ENCODE results near the gene BIRC5.
A peak's percentile ranks its signal among the peaks of the same experiment; 100 is the strongest.
"Not testable (repeated sequence)": the region's sequence is repeated elsewhere in the genome, so short reads cannot be mapped to it uniquely, and the experiment has no call there.

BIRC5 gene

DNA sequence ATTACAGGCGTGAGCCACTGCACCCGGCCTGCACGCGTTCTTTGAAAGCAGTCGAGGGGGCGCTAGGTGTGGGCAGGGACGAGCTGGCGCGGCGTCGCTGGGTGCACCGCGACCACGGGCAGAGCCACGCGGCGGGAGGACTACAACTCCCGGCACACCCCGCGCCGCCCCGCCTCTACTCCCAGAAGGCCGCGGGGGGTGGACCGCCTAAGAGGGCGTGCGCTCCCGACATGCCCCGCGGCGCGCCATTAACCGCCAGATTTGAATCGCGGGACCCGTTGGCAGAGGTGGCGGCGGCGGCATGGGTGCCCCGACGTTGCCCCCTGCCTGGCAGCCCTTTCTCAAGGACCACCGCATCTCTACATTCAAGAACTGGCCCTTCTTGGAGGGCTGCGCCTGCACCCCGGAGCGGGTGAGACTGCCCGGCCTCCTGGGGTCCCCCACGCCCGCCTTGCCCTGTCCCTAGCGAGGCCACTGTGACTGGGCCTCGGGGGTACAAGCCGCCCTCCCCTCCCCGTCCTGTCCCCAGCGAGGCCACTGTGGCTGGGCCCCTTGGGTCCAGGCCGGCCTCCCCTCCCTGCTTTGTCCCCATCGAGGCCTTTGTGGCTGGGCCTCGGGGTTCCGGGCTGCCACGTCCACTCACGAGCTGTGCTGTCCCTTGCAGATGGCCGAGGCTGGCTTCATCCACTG is at the start of gene BIRC5:
TSS of gene BIRC5 (plus strand) at position 238 of the 690 bp plus-strand sequence. CDS start at position 302, 64 bp downstream.
- no peaks in the 10 kb centered on the region for H3K9me3 ChIP-seq (ENCODE audit: control insufficient read depth in 2 of 2, low read length in 2 of 2)
- H3K36me3 ChIP-seq (ENCODE audit: control insufficient read depth in 2 of 2, insufficient read depth in 2 of 2, low read length in 2 of 2) = no peaks in the 10 kb centered on the region
- peak within 1 kb of the TSS; percentile 65 to 68 for H3K4me3 ChIP-seq (ENCODE audit: low read length in 2 of 2)
- H3K27ac ChIP-seq (ENCODE audit: low read depth in 2 of 2, low read length in 2 of 2) = no peak within 1 kb of the TSS
- peak within 1 kb of the TSS; percentile 41 to 68 for H3K9ac ChIP-seq (ENCODE audit: low read depth in 1 of 2, low read length in 2 of 2)
- H3K27me3 ChIP-seq (ENCODE audit: control insufficient read depth in 2 of 2, insufficient read depth in 2 of 2, low read length in 2 of 2) = no peaks in the 10 kb centered on the region
- peaks cover 7% of the 10 kb centered on the region in 2 donors for H3K4me1 ChIP-seq (ENCODE audit: control insufficient read depth in 2 of 2, insufficient read depth in 2 of 2, low read length in 2 of 2)

GRCh38 chr17:78164748-78165607 is 49.1 kb upstream of the BIRC5 start:
- Histone ChIP-seq H3K4me3 (ENCODE audit: low read length in 2 of 2) (no peak overlapping the region), H3K36me3 (ENCODE audit: control insufficient read depth in 2 of 2, insufficient read depth in 2 of 2, low read length in 2 of 2) (no peaks in the 10 kb centered on the region), H3K4me1 (ENCODE audit: control insufficient read depth in 2 of 2, insufficient read depth in 2 of 2, low read length in 2 of 2) (peaks cover 11 to 19% of the 10 kb centered on the region in 2 donors), H3K27ac (ENCODE audit: low read depth in 2 of 2, low read length in 2 of 2) (no peak overlapping the region), H3K27me3 (ENCODE audit: control insufficient read depth in 2 of 2, insufficient read depth in 2 of 2, low read length in 2 of 2) (no peaks in the 10 kb centered on the region), H3K9ac (ENCODE audit: low read depth in 1 of 2, low read length in 2 of 2) (no peak overlapping the region), H3K9me3 (ENCODE audit: control insufficient read depth in 2 of 2, low read length in 2 of 2) (no peaks in the 10 kb centered on the region)

- Histone ChIP-seq H3K9ac (ENCODE audit: low read depth in 1 of 2, low read length in 2 of 2) (no peak overlapping the region), H3K36me3 (ENCODE audit: control insufficient read depth in 2 of 2, insufficient read depth in 2 of 2, low read length in 2 of 2) (peaks cover 2 to 5% of the 10 kb centered on the region in 2 donors), H3K27ac (ENCODE audit: low read depth in 2 of 2, low read length in 2 of 2) (peak overlapping the region in 1 of 2 donors; percentile 19), H3K4me1 (ENCODE audit: control insufficient read depth in 2 of 2, insufficient read depth in 2 of 2, low read length in 2 of 2) (peaks cover 18 to 31% of the 10 kb centered on the region in 2 donors), H3K4me3 (ENCODE audit: low read length in 2 of 2) (no peak overlapping the region), H3K27me3 (ENCODE audit: control insufficient read depth in 2 of 2, insufficient read depth in 2 of 2, low read length in 2 of 2) (no peaks in the 10 kb centered on the region), H3K9me3 (ENCODE audit: control insufficient read depth in 2 of 2, low read length in 2 of 2) (no peaks in the 10 kb centered on the region)
Measured at GRCh38 chr17:78166416-78166815, 47.6 kb upstream of the BIRC5 start.

GRCh38 chr17:78168242-78168902 is 45.7 kb upstream of the BIRC5 start, which contains the start of gene SYNGR2:
SYNGR2 (plus strand) TSS chr17:78168581; CDS start chr17:78168617, 36 bp downstream.
- Histone ChIP-seq H3K9ac (ENCODE audit: low read depth in 1 of 2, low read length in 2 of 2) (peak within 1 kb of the TSS; percentile 68 to 91), H3K9me3 (ENCODE audit: control insufficient read depth in 2 of 2, low read length in 2 of 2) (no peaks in the 10 kb centered on the region), H3K4me1 (ENCODE audit: control insufficient read depth in 2 of 2, insufficient read depth in 2 of 2, low read length in 2 of 2) (peaks cover 38 to 51% of the 10 kb centered on the region in 2 donors)

DNA sequence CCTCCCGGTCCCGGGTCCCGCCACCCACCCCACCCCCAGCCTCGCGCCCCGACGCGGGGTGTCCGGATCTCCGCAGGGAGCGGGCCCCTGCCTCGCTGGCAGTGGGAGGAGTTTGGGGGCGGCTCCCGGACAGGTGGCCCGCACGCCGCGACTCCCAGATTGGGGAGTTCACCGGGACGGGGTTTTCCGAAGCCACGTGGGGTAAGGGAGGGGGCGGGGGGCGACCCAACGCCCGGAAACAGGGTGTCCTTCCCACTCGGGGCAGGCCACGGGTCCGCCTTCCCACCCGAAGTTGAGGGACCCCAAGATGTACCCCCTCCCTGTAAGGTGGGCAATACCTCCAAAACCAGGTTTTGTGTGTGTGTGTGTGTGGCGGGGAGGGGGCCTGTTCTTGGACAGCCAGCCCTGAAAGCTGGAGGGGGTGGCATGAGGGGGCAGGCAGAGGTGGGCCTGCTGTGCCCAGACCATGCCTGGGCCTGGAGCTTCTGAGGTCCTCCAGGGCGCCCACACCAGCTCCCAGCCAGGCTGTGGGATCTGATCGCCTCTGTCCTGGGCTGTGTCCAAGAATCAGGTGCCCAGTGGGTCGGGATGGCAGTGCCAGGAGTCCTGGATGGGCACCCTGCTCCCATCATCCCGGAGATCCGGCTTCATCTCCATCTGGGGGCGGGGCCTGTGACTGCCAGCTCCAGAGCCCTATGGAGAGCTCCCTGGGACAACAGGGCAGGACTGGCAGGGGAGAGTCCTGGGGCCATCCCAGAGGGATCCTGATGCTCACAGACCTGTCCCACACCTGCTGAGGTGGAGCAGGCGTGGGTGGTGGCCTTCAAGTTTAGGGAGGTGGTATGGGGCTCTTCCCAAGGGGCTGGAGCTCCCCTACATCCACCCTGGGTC is 44.9 kb upstream of the BIRC5 start:
- Histone ChIP-seq H3K36me3 (ENCODE audit: control insufficient read depth in 2 of 2, insufficient read depth in 2 of 2, low read length in 2 of 2) (peaks cover 12 to 14% of the 10 kb centered on the region in 2 donors), H3K9me3 (ENCODE audit: control insufficient read depth in 2 of 2, low read length in 2 of 2) (no peaks in the 10 kb centered on the region), H3K4me3 (ENCODE audit: low read length in 2 of 2) (peak overlapping the region; percentile 63 to 71), H3K27me3 (ENCODE audit: control insufficient read depth in 2 of 2, insufficient read depth in 2 of 2, low read length in 2 of 2) (no peaks in the 10 kb centered on the region), H3K9ac (ENCODE audit: low read depth in 1 of 2, low read length in 2 of 2) (peak overlapping the region; percentile 68 to 91), H3K27ac (ENCODE audit: low read depth in 2 of 2, low read length in 2 of 2) (peak overlapping the region; percentile 78 to 88), H3K4me1 (ENCODE audit: control insufficient read depth in 2 of 2, insufficient read depth in 2 of 2, low read length in 2 of 2) (peaks cover 46 to 59% of the 10 kb centered on the region in 2 donors)

More at GRCh38 chr17:78168242-78168902, 45.7 kb upstream of the BIRC5 start, which contains the start of gene SYNGR2:
- peak within 1 kb of the TSS; percentile 63 to 71 for H3K4me3 ChIP-seq (ENCODE audit: low read length in 2 of 2)
- peak within 1 kb of the TSS; percentile 78 to 88 for H3K27ac ChIP-seq (ENCODE audit: low read depth in 2 of 2, low read length in 2 of 2)
- no peaks in the 10 kb centered on the region for H3K27me3 ChIP-seq (ENCODE audit: control insufficient read depth in 2 of 2, insufficient read depth in 2 of 2, low read length in 2 of 2)
- peaks cover 11 to 13% of the 10 kb centered on the region in 2 donors for H3K36me3 ChIP-seq (ENCODE audit: control insufficient read depth in 2 of 2, insufficient read depth in 2 of 2, low read length in 2 of 2)

DNA sequence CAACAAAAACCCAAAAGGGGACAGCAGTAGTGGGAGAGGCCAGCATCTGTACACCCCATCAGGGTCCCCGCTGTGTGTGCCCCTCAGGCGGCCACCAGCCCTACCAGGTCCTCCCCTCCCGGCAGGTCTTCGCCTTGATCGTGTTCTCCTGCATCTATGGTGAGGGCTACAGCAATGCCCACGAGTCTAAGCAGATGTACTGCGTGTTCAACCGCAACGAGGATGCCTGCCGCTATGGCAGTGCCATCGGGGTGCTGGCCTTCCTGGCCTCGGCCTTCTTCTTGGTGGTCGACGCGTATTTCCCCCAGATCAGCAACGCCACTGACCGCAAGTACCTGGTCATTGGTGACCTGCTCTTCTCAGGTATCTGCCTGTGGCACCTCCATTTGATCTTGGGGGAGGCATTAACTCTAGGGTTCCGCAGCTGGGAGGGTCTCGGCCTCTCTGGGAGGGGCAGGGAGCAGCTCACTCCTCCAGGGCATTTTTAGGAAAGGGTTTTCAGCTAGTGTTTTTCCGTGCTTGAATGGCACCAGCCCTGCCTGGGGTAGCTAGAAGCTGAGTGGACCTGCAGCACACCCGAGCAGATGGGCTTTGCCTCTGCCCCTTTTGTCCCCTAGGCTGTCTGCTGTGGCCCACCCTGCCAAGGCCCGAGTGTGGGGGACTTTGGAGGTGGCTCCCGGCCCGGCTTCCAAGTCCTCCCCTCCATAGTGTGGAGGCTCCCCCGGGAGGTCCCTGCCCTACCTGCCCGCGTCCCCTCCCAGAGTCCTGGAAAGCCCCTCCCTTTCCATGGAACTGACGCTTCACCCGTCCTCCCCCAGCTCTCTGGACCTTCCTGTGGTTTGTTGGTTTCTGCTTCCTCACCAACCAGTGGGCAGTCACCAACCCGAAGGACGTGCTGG is 43.1 kb upstream of the BIRC5 start:
- Histone ChIP-seq H3K27me3 (ENCODE audit: control insufficient read depth in 2 of 2, insufficient read depth in 2 of 2, low read length in 2 of 2) (no peaks in the 10 kb centered on the region), H3K4me1 (ENCODE audit: control insufficient read depth in 2 of 2, insufficient read depth in 2 of 2, low read length in 2 of 2) (peaks cover 64 to 76% of the 10 kb centered on the region in 2 donors), H3K27ac (ENCODE audit: low read depth in 2 of 2, low read length in 2 of 2) (peak overlapping the region; percentile 93 to 97), H3K9ac (ENCODE audit: low read depth in 1 of 2, low read length in 2 of 2) (peak overlapping the region in 1 of 2 donors; percentile 74), H3K9me3 (ENCODE audit: control insufficient read depth in 2 of 2, low read length in 2 of 2) (no peaks in the 10 kb centered on the region), H3K36me3 (ENCODE audit: control insufficient read depth in 2 of 2, insufficient read depth in 2 of 2, low read length in 2 of 2) (peaks cover 12 to 14% of the 10 kb centered on the region in 2 donors), H3K4me3 (ENCODE audit: low read length in 2 of 2) (peak overlapping the region in 1 of 2 donors; percentile 13)

DNA sequence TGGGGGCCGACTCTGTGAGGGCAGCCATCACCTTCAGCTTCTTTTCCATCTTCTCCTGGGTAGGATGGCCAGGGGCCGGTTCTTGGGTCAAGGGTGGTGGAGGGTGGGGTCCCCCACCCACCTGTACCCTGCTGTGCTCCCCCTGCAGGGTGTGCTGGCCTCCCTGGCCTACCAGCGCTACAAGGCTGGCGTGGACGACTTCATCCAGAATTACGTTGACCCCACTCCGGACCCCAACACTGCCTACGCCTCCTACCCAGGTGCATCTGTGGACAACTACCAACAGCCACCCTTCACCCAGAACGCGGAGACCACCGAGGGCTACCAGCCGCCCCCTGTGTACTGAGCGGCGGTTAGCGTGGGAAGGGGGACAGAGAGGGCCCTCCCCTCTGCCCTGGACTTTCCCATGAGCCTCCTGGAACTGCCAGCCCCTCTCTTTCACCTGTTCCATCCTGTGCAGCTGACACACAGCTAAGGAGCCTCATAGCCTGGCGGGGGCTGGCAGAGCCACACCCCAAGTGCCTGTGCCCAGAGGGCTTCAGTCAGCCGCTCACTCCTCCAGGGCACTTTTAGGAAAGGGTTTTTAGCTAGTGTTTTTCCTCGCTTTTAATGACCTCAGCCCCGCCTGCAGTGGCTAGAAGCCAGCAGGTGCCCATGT is 42.3 kb upstream of the BIRC5 start:
- Histone ChIP-seq H3K9ac (ENCODE audit: low read depth in 1 of 2, low read length in 2 of 2) (peak overlapping the region; percentile 56 to 74), H3K27ac (ENCODE audit: low read depth in 2 of 2, low read length in 2 of 2) (peak overlapping the region; percentile 93 to 97), H3K36me3 (ENCODE audit: control insufficient read depth in 2 of 2, insufficient read depth in 2 of 2, low read length in 2 of 2) (peaks cover 12 to 14% of the 10 kb centered on the region in 2 donors), H3K4me1 (ENCODE audit: control insufficient read depth in 2 of 2, insufficient read depth in 2 of 2, low read length in 2 of 2) (peaks cover 70 to 79% of the 10 kb centered on the region in 2 donors), H3K4me3 (ENCODE audit: low read length in 2 of 2) (peak overlapping the region in 1 of 2 donors; percentile 7)
- not testable (repeated sequence) for H3K9me3 ChIP-seq (ENCODE audit: control insufficient read depth in 2 of 2, low read length in 2 of 2); H3K27me3 ChIP-seq (ENCODE audit: control insufficient read depth in 2 of 2, insufficient read depth in 2 of 2, low read length in 2 of 2)

DNA sequence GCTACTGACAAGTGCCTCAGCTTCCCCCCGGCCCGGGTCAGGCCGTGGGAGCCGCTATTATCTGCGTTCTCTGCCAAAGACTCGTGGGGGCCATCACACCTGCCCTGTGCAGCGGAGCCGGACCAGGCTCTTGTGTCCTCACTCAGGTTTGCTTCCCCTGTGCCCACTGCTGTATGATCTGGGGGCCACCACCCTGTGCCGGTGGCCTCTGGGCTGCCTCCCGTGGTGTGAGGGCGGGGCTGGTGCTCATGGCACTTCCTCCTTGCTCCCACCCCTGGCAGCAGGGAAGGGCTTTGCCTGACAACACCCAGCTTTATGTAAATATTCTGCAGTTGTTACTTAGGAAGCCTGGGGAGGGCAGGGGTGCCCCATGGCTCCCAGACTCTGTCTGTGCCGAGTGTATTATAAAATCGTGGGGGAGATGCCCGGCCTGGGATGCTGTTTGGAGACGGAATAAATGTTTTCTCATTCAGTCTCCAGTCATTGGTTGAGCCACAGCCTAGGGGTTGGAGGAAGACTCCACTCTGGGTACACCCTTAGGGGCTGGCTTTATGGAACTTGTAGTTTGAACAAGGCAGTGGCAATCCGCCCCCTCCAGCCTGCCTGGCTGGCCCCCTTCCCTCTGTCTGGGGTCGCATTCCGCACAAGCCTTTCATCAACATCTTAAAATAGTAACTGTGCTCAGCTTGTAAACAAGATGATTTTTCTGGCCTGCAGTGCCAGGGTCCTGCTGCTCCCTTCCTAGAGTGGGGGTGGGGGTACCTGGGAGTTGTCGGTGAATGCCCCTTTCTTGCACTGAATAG is 41.6 kb upstream of the BIRC5 start:
- Histone ChIP-seq H3K4me3 (ENCODE audit: low read length in 2 of 2) (peak overlapping the region; percentile 31 to 37), H3K36me3 (ENCODE audit: control insufficient read depth in 2 of 2, insufficient read depth in 2 of 2, low read length in 2 of 2) (peaks cover 12 to 14% of the 10 kb centered on the region in 2 donors), H3K4me1 (ENCODE audit: control insufficient read depth in 2 of 2, insufficient read depth in 2 of 2, low read length in 2 of 2) (peaks cover 73 to 84% of the 10 kb centered on the region in 2 donors), H3K27ac (ENCODE audit: low read depth in 2 of 2, low read length in 2 of 2) (peak overlapping the region; percentile 93 to 97), H3K9ac (ENCODE audit: low read depth in 1 of 2, low read length in 2 of 2) (peak overlapping the region; percentile 56 to 74), H3K27me3 (ENCODE audit: control insufficient read depth in 2 of 2, insufficient read depth in 2 of 2, low read length in 2 of 2) (no peaks in the 10 kb centered on the region), H3K9me3 (ENCODE audit: control insufficient read depth in 2 of 2, low read length in 2 of 2) (no peaks in the 10 kb centered on the region)
